HCT116 (cell line): ENCODE results near the gene BDNF. TPM values are rescaled to one million over a fixed set of nuclear protein-coding genes. Genes with fewer than 3 reads are reported as not detected.

Experiments
- ATAC-seq: fragments of 200-7000 bp; cut with Tn5 transposase; 2 replicates; pipeline ENCODE4 v1.9.1; 2020; ENCODE audit warnings: mild to moderate bottlenecking, moderate library complexity
- BruUV-seq: library from RNA; stranded (reverse); fragments of 400-500 nt; replicated peaks from 2 replicates; lab custom pipeline; 2021; lab: Mats Ljungman, UMichigan
- CTCF ChIA-PET: fragments of 300-600 bp; sonication (Branson Sonifier 250); formaldehyde crosslinking; loops from one replicate; lab custom pipeline; 2021; ENCODE audit warnings: antibody characterized with exemption; lab: Charles Lee
- POLR2A ChIA-PET: fragments of 300-600, 350-600 bp; sonication (Branson Sonifier 250); formaldehyde crosslinking; loops from one replicate; lab custom pipeline; 2021; ENCODE audit warnings: antibody characterized with exemption; lab: Charles Lee
- RAD21 ChIA-PET, 2 experiments: fragments of 300-600 bp; sonication (Branson Sonifier 250); formaldehyde crosslinking; loops; one replicate each; lab custom pipeline; 2023; ENCODE audit warnings: low total read pairs in 2 of 2; ENCODE audit not compliant: uncharacterized antibody in 2 of 2, unreplicated experiment in 2 of 2, low non-redundant PET in 1 of 2; lab: Charles Lee
- DNase-seq: peaks from one replicate; pipeline ENCODE4 v3.0.0-alpha.2; 2010; ENCODE audit warnings: low read depth, low spot score
- H2AFZ ChIP-seq: fragments of 200-600 bp; shearing (Covaris generic), sonication (generic); 2 replicates; pipeline ENCODE4 v1.6.1; 2017; ENCODE audit warnings: low read depth, mixed run types, mixed read lengths, antibody characterized with exemption, low read length; ENCODE audit not compliant: poor library complexity, severe bottlenecking
- H3K27ac ChIP-seq: 2 replicates; pipeline ENCODE4 v1.5.1; 2012; ENCODE audit warnings: low read depth, low read length
- H3K27me3 ChIP-seq: fragments of 200-600 bp; sonication (generic); 2 replicates; pipeline ENCODE4 v1.6.1; 2016; ENCODE audit warnings: mixed run types, low read length, mixed read lengths; ENCODE audit not compliant: insufficient read depth
- H3K36me3 ChIP-seq, 2 experiments: fragments of 200-500 bp in 1 of 2; fragments of 200-600 bp in 1 of 2; sonication (Bioruptor generic) in 1 of 2; sonication (generic) in 1 of 2; 2 replicates each; pipeline versions ENCODE4 v1.5.1 to v1.6.1; 2014 to 2016; ENCODE audit warnings: low read length in 2 of 2, inconsistent platforms in 1 of 2, mixed read lengths in 1 of 2, mixed run types in 1 of 2; ENCODE audit not compliant: insufficient read depth in 2 of 2, control insufficient read depth in 1 of 2
- H3K4me1 ChIP-seq, 2 experiments: fragments of 200-600 bp in 1 of 2; sonication (generic) in 1 of 2; 2 replicates each; pipeline versions ENCODE4 v1.5.1 to v1.6.1; 2012 to 2017; ENCODE audit warnings: low read length in 2 of 2, inconsistent platforms in 1 of 2, mild to moderate bottlenecking in 1 of 2, mixed read lengths in 1 of 2, mixed run types in 1 of 2, moderate library complexity in 1 of 2; ENCODE audit not compliant: insufficient read depth in 2 of 2, control insufficient read depth in 1 of 2
- H3K4me2 ChIP-seq: fragments of 200-600 bp; sonication (generic); 2 replicates; pipeline ENCODE4 v1.6.1; 2017; ENCODE audit warnings: mixed run types, low read length, mixed read lengths
- H3K4me3 ChIP-seq, 2 experiments: fragments of 200-600 bp in 1 of 2; sonication (generic) in 1 of 2; replicated peaks in 1 of 2; 2 replicates each; pipeline ENCODE4 v1.5.1; 2011 to 2016; ENCODE audit warnings: low read length in 2 of 2, control low read depth in 1 of 2, low read depth in 1 of 2, mild to moderate bottlenecking in 1 of 2, mixed read lengths in 1 of 2, mixed run types in 1 of 2
- H3K79me2 ChIP-seq: fragments of 200-600 bp; sonication (generic); 2 replicates; pipeline ENCODE4 v1.6.1; 2017; ENCODE audit warnings: mild to moderate bottlenecking, mixed run types, low read length, moderate library complexity, mixed read lengths; ENCODE audit not compliant: insufficient read depth
- H3K9ac ChIP-seq: fragments of 200-600 bp; sonication (generic); 2 replicates; pipeline ENCODE4 v1.6.1; 2016; ENCODE audit warnings: low read length, mixed read lengths
- H3K9me2 ChIP-seq: fragments of 200-600 bp; sonication (generic), shearing (Covaris generic); 2 replicates; pipeline ENCODE4 v1.6.1; 2017; ENCODE audit warnings: mixed run types, mild to moderate bottlenecking, moderate library complexity; ENCODE audit not compliant: insufficient read depth
- H3K9me3 ChIP-seq, 2 experiments: fragments of 200-500 bp in 1 of 2; fragments of 200-600 bp in 1 of 2; sonication (Bioruptor generic) in 1 of 2; sonication (generic) in 1 of 2; 2 replicates each; pipeline ENCODE4 v1.6.1; 2014 to 2017; ENCODE audit warnings: low read length in 2 of 2, mixed read lengths in 2 of 2, inconsistent platforms in 1 of 2, low read depth in 1 of 2, mild to moderate bottlenecking in 1 of 2, mixed run types in 1 of 2, moderate library complexity in 1 of 2; ENCODE audit not compliant: control insufficient read depth in 1 of 2, insufficient read depth in 1 of 2
- H4K20me1 ChIP-seq: fragments of 200-600 bp; sonication (generic), shearing (Covaris generic); 2 replicates; pipeline ENCODE4 v1.6.1; 2017; ENCODE audit warnings: mixed run types, mild to moderate bottlenecking, moderate library complexity; ENCODE audit not compliant: insufficient read depth
- EGR1 ChIP-seq: IDR thresholded peaks from 2 replicates; pipeline ENCODE4 v1.6.1; 2012; ENCODE audit warnings: low read depth
- EZH2phosphoT487 ChIP-seq: fragments of 200-600 bp; IDR thresholded peaks from 2 replicates; pipeline ENCODE4 v1.6.1; 2018; ENCODE audit warnings: antibody characterized with exemption, borderline replicate concordance
- FOSL1 ChIP-seq: IDR thresholded peaks from 2 replicates; pipeline ENCODE4 v1.6.1; 2012; ENCODE audit warnings: low read depth
- POLR2AphosphoS5 ChIP-seq: IDR thresholded peaks from 2 replicates; pipeline ENCODE4 v1.6.1; 2011; ENCODE audit warnings: mild to moderate bottlenecking, low read depth, low read length, moderate library complexity
- RAD21 ChIP-seq: IDR thresholded peaks from 2 replicates; pipeline ENCODE4 v1.6.1; 2012; ENCODE audit warnings: low read depth, mild to moderate bottlenecking
- SRF ChIP-seq: IDR thresholded peaks from 2 replicates; pipeline ENCODE4 v1.6.1; 2012; ENCODE audit warnings: low read depth
- YY1 ChIP-seq: IDR thresholded peaks from 2 replicates; pipeline ENCODE4 v1.6.1; 2011; ENCODE audit warnings: low read length, low read depth, moderate library complexity, mild to moderate bottlenecking; ENCODE audit not compliant: insufficient replicate concordance; ENCODE audit errors: extremely low read depth
- ZNF274 ChIP-seq: fragments of 200-500 bp; sonication (Bioruptor generic); IDR thresholded peaks from 2 replicates; pipeline ENCODE4 v1.6.1; 2014; ENCODE audit warnings: mild to moderate bottlenecking, low read depth, low read length, inconsistent platforms
- intact Hi-C: fragments of 100-400 bp; cut with micrococcal nuclease; formaldehyde crosslinking; loops from 2 replicates; pipeline ENCODE4 v1.10.0; 2022
- total RNA-seq: library from RNA; stranded (reverse); gene quantifications from one replicate; pipeline ENCODE4 v1.2.1, GENCODE V29; 2021; ENCODE audit not compliant: unreplicated experiment
- TF ChIP-seq, protein P1 (sequence below): IDR thresholded peaks from 2 replicates; pipeline ENCODE4 v1.6.1; 2011; ENCODE audit warnings: mild to moderate bottlenecking, low read length, moderate library complexity; ENCODE audit not compliant: insufficient replicate concordance; ENCODE audit errors: extremely low read depth
- TF ChIP-seq, protein P2 (sequence below): IDR thresholded peaks from 2 replicates; pipeline ENCODE4 v1.6.1; 2012

Gene BDNF
- total RNA-seq, 1 experiment from 2014 or later: 22.0 TPM

DNA sequence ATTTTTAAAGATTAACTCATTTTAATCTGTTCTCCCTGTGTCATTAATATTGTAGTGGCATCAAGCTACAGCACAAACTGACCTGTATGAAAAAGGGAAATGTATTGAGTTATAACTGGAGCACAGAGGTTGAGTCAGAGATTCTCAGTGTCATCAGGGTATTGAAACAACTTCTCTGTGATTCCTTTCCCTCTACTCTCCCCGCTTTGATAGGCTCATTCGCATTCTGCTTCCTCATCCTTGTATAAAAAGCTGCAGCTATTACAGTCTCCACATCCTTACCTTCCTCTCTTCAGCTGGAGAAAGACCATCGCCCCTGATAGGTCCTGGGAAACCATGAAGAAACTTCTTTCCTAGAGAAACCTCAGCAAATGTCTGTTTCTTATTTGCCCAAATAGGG lies 90.0 kb downstream of the BDNF start:
- Histone ChIP-seq H3K79me2 (no peaks in the 10 kb centered on the region), H3K4me1 (no peaks in the 10 kb centered on the region), H3K36me3 (no peaks in the 10 kb centered on the region), H3K27me3 (no peaks in the 10 kb centered on the region), H3K9me3 (no peaks in the 10 kb centered on the region), H4K20me1 (no peaks in the 10 kb centered on the region), H3K9ac (no peak overlapping the region), H3K9me2 (no peaks in the 10 kb centered on the region), H2AFZ (no peak overlapping the region), H3K4me3 (no peak overlapping the region), H3K27ac (no peak overlapping the region), H3K4me2 (no peak overlapping the region)
- intact Hi-C loops: no loop called here
- ChIA-PET POLR2A (no interaction called here), RAD21 (no interaction called here), CTCF (no interaction called here)
- DNase-seq: no peak
- no TSS peak for BruUV-seq
- ATAC-seq: no peak
- TF ChIP-seq YY1 (no peak), ZNF274 (no peak), EZH2phosphoT487 (no peak), FOSL1 (no peak), POLR2AphosphoS5 (no peak), SRF (no peak), EGR1 (no peak), RAD21 (no peak)
- TF ChIP-seq, protein P1, sequence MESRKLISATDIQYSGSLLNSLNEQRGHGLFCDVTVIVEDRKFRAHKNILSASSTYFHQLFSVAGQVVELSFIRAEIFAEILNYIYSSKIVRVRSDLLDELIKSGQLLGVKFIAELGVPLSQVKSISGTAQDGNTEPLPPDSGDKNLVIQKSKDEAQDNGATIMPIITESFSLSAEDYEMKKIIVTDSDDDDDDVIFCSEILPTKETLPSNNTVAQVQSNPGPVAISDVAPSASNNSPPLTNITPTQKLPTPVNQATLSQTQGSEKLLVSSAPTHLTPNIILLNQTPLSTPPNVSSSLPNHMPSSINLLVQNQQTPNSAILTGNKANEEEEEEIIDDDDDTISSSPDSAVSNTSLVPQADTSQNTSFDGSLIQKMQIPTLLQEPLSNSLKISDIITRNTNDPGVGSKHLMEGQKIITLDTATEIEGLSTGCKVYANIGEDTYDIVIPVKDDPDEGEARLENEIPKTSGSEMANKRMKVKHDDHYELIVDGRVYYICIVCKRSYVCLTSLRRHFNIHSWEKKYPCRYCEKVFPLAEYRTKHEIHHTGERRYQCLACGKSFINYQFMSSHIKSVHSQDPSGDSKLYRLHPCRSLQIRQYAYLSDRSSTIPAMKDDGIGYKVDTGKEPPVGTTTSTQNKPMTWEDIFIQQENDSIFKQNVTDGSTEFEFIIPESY: no peak
- TF ChIP-seq, protein P2, sequence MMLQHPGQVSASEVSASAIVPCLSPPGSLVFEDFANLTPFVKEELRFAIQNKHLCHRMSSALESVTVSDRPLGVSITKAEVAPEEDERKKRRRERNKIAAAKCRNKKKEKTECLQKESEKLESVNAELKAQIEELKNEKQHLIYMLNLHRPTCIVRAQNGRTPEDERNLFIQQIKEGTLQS: no peak
